GM12874 (cell line): ENCODE data around the gene IFNA7.
"Not testable (repeated sequence)": the region's sequence is repeated elsewhere in the genome, so short reads cannot be mapped to it uniquely, and the experiment has no call there.

Experiments used
- TF ChIP-seq, protein P1 (sequence below): IDR thresholded peaks from 2 replicates; pipeline ENCODE4 v1.5.1; 2011; ENCODE audit warnings: low read depth, mild to moderate bottlenecking, control low read depth, low read length, moderate library complexity; ENCODE audit not compliant: insufficient read depth

The IFNA7 gene

DNA sequence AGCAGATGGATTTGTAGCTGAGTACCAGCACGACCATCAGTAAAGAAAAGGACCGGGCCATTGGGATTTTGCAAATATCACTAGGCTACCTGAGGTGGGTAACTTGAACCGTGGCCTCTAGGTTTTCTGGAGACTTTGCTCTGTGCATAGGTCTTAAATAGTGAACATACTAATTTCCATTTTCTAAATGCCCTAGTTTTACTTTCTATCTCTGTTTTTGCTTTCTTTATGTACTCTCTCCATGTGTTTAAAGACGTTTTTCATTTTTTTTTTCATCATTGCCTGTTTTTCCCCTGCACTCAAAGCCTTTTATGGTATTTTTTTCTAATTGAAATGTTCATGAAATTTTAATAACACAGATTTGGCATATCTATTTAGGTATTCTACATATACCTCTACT, at the start of gene IFNA7:
IFNA7 (minus strand) TSS at position 101 of the 400 bp plus-strand sequence; CDS start at position 61, 40 bp downstream.
- TF ChIP-seq, protein P1, sequence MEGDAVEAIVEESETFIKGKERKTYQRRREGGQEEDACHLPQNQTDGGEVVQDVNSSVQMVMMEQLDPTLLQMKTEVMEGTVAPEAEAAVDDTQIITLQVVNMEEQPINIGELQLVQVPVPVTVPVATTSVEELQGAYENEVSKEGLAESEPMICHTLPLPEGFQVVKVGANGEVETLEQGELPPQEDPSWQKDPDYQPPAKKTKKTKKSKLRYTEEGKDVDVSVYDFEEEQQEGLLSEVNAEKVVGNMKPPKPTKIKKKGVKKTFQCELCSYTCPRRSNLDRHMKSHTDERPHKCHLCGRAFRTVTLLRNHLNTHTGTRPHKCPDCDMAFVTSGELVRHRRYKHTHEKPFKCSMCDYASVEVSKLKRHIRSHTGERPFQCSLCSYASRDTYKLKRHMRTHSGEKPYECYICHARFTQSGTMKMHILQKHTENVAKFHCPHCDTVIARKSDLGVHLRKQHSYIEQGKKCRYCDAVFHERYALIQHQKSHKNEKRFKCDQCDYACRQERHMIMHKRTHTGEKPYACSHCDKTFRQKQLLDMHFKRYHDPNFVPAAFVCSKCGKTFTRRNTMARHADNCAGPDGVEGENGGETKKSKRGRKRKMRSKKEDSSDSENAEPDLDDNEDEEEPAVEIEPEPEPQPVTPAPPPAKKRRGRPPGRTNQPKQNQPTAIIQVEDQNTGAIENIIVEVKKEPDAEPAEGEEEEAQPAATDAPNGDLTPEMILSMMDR = not testable (repeated sequence)

DNA sequence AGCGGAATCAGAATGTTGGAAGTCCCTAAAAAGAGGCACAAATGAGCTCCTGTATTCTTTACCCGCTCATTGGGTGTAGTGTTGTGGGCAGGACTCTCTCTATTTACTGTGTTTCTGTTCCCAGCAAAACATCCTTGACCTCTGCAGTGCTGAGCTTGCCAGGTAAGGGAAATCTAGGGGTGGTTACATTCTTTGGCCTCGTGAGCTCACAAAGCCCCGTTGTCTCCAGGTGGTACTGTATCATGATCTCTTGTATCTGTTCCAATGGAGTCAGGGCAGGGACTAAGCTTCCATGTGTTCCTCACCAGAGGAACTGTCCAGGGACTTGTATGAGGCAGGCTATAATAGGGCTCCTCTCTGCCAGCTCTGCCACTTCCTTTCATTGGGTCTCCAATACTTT, 49.6 kb upstream of the IFNA7 start:
- TF ChIP-seq, protein P1 = no peak

DNA sequence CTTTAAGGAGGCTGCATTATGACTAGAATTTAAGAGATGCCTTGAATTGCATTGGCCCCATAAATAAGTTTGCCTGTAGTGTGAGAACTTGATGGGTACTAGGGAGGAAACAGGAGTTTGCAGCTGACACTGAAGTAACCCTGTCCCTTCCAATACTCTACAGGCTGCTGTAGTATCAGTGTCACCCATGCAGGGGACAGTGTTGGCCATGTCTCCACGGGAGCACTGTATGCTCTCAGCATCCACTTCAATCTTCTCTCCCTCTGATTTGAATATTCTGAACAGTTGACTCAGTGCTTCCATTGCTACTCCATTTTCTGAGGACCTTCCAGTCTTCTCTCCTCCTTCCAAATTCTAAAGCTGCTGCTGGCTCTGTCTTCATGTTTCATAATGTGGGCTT, 49.2 kb upstream of the IFNA7 start:
- TF ChIP-seq, protein P1 = no peak

DNA sequence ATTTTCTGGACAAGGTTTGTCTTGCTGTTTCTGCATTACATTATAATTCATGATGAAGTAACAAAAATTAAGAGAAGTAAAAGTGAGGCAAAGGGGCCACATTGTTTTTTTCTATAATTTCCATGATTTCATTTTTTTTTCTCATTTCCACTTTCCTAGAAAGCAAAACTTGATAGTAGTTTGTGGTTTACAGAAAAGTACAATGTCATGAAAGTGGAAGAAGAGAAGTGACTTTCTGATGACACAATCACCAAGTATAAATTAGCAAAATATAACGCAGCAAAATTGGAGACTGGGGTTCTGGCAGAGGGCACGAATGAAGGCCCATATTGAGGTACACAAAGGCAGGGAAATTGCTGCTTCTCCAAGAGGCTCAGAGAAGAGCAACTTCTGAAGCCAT, 42.8 kb upstream of the IFNA7 start:
- TF ChIP-seq, protein P1 = no peak

DNA sequence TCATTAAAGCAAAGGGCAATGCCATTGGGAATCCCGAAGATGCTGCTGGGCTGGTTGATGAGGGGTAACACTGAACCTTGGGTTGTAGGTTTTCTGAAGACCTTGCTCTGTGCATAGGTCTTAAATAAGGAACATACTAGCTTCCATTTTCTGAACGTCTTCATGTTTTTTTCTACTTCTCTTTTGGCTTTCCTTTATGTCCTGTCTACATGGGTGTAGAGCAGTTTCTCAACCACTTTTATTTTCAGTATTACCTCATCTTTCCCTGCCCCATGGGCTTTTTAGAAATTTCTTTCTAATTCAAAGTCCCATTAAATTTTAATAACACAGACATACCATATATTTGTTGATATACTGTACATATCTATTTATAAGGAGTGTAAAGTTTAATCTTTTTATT, 37.9 kb upstream of the IFNA7 start, which contains the start of gene IFNA14:
IFNA14 (minus strand) TSS at position 95 of the 400 bp plus-strand sequence; CDS start at position 25, 70 bp downstream.
- TF ChIP-seq, protein P1 = no peak

DNA sequence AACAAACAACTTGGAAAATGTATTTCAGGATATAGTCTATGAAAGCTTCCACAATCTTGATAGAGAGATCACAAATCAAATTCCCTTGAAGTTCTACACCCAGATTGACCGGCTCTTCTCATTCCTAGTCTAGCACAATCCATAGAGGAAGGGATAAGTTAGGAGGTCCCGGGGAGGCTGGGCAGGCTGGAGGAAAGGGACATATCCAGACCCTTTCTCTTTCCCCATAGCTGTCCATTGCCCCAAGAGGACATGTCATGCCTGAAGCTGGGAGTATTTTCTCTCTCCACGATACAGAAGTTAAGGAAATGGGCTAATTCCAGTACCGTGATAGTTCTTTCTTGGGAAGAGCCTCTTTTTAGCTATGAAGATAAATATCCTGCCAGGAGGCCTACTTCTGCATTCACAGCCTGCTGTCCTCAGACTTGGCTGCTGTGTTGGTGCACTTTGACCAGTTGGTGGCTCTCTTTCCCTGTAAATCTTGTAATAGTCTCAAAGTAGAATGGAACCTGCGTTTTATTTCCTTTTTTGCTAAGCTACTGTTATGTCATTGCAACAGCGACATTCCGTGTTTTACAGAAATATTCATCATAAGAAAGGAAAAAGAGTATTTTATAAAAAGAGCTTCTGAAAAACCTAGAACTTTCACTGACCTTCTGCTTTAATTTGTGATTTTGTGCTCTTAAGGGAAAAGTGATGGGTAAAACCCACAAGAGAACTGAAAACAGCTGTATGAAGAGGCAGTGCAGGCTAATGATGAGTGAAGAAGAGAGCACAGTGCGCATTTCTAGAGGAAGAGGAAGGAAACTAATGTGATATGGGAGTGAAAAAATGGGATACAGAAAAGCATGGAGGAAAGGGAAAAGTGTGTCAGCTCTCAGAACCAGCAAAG, 33.7 kb upstream of the IFNA7 start:
- TF ChIP-seq, protein P1 = peak; percentile 57

DNA sequence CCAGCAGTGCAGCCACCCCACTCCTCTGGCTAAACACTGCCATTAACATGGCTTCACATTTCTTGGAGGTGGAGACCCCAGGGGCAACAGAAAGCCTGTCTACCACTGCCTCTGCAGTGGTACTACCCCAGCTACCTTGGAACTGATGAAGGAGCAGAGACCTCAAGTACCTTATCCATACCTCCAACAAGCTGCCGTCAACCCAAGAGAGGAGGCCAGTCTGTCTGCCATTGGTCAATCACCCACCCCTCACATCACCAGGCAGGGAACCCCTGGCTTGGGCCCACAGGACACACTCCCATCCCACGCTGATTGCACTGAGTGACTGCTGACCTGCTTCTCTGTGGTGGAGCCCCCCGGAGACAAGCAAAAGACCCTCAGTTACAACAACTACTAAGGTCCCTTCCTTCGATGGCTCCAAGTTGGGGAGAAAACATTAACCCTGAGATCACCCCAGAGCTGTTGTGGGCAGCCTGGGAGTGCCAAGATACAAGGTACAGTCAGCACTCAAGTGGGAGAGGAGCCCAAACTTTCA, 32.2 kb upstream of the IFNA7 start:
- TF ChIP-seq, protein P1 = no peak
